Hair follicle dermal papilla cell (primary cell): Measurements from ENCODE around the gene STK25. TPM values are rescaled to one million over a fixed set of nuclear protein-coding genes. Genes with fewer than 3 reads are reported as not detected.

Experiments used
- small RNA-seq: library from RNA; depleted of rRNA; stranded (forward); fragments of <200 nt; gene quantifications from one replicate; pipeline ENCODE3, GENCODE V24; 2012
- total RNA-seq: library from RNA; depleted of rRNA; stranded (reverse); fragments of >200 nt; gene quantifications from 2 replicates; pipeline ENCODE4 v1.2.3, GENCODE V29; 2012

The STK25 gene
- 207 and 234 TPM in 2 replicates for total RNA-seq

DNA sequence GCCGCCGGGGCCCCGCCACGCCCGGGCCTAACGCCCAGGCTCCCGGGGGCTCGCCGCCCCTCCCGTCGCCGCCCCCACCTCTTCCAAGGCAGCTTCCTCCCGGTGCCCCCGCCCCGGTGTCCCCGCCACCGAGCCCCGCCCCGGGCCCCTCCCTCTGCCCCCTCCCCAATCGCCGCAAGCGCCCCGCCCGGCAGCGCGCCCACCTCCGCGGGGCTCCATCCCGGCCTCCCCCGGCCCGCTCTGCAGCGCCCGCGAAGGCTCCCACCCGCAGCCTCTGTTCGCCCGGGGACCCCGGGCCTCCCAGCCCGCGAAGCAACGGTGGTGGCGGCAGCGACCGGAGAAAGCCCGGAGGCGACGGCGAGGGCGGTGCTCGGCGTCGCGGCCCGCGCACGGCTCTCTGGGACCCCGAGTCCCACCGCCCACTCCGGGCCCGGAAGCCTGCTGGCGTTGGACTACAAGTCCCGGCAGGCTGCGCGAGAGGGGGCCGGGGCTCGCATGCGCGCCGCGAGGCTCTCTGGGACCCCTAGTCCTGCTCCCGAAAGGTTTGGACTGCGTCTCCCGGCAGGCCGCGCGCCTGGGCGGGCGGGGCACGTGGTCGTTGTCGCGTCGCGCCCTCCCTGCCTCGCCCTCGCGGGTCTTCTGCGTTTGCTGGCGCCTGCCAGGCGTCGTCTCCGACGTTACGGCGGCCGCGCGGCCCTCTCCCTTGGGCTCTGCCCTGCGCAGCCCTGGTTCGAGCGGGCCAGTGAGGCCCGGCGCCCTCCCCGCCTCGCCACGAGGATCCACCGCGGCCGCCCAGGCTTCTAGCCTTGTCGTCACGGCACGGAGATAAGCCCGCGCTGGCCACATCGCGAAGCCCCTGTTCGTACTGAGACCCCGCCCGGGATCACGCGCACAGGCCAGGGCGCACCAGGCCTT, at the start of gene STK25:
Gene STK25 (minus strand): TSS at position 345 of the 915 bp plus-strand sequence. CDS start 549 bp downstream, outside the sequence.

Small RNA genes lying within 50 kb of the gene (small RNA-seq; reads per million reads assigned to genes)
- gene MIR3133 = not detected

Other genes with a start within 250 kb of the STK25 start
- gene HDLBP, start 192.9 kb downstream of the STK25 start, total RNA-seq = 1,152 and 1,275 TPM in 2 replicates
- gene SEPTIN2, start 192.7 kb downstream of the STK25 start, total RNA-seq = 448 and 479 TPM in 2 replicates
- 70.1 and 123 TPM in 2 replicates for gene FARP2, start 152.3 kb downstream of the STK25 start, total RNA-seq
- gene BOK, start 50.2 kb upstream of the STK25 start, total RNA-seq = 20.3 and 25.6 TPM in 2 replicates
- gene THAP4, start 128.6 kb upstream of the STK25 start, total RNA-seq = 47.7 and 51.0 TPM in 2 replicates
- gene ATG4B, start 129.1 kb upstream of the STK25 start, total RNA-seq = 55.2 and 58.0 TPM in 2 replicates
- gene DTYMK, start 178.2 kb upstream of the STK25 start, total RNA-seq = 11.4 and 12.3 TPM in 2 replicates
- 14.7 and 21.6 TPM in 2 replicates for gene ING5, start 193.5 kb upstream of the STK25 start, total RNA-seq
- gene D2HGDH, start 226.0 kb upstream of the STK25 start, total RNA-seq = 17.1 and 23.4 TPM in 2 replicates